GM18867 (cell line): ENCODE data around the gene BABAM2.

ENCODE experiments used
- ATAC-seq: cut with Tn5 transposase; IDR thresholded peaks from one replicate; pipeline ENCODE4 v1.9.1; 2021; ENCODE audit warnings: mild to moderate bottlenecking, moderate library complexity; ENCODE audit not compliant: unreplicated experiment

The BABAM2 gene

DNA sequence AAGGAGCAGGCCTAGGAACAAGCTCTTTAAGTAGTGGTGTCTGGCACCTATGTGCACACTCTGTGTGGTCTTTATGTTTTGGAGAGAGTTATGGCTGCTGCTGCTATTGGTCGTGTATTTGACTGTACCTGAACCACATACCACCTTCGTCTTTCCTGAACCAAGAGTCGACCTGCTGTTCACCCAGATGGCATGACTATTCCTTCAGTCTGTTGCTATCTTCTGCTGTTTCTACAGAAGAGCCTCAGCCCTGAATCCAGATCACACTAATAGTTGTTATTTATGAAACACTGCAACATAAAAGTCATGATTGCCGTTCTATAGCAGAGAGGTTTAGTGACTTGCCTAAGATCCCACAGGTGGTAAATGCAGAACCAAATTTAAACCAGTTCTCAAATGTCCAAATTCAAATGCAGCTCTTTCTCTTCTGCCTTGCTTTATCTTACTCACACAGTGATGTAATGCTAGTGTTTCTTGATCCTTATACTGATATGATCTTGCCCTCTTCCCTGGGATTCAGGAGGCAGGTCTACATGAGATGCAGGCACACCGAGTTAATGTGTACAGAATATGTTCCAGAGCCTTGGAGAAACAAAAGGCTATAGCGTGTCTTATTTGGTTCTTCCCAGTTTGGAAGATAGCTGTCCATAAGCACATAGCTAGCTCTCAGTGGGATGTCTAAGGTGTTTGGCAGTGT is 380.1 kb downstream of the BABAM2 start:
- no peak for ATAC-seq

- ATAC-seq = no peak
Measured at GRCh38 chr2:28271231-28271918, 380.8 kb downstream of the BABAM2 start.

DNA sequence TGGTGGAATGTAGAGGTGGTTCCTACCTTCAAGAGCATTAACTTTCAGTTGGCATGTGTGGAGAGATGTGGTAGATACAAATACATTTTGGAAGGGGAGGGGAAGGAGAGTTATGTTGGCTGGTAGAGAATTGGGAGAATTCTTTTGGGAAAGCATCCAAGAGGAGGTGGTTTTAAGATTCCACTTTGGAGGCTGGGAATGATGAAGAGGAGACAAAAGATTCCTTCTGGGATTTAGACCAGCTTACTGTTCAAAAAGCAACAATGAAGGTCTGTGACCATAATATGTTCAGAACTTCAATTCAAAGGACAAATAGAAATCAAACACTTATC is 381.4 kb downstream of the BABAM2 start:
- no peak for ATAC-seq

- no peak for ATAC-seq
Measured at GRCh38 chr2:28273751-28274150, 383.2 kb downstream of the BABAM2 start.

DNA sequence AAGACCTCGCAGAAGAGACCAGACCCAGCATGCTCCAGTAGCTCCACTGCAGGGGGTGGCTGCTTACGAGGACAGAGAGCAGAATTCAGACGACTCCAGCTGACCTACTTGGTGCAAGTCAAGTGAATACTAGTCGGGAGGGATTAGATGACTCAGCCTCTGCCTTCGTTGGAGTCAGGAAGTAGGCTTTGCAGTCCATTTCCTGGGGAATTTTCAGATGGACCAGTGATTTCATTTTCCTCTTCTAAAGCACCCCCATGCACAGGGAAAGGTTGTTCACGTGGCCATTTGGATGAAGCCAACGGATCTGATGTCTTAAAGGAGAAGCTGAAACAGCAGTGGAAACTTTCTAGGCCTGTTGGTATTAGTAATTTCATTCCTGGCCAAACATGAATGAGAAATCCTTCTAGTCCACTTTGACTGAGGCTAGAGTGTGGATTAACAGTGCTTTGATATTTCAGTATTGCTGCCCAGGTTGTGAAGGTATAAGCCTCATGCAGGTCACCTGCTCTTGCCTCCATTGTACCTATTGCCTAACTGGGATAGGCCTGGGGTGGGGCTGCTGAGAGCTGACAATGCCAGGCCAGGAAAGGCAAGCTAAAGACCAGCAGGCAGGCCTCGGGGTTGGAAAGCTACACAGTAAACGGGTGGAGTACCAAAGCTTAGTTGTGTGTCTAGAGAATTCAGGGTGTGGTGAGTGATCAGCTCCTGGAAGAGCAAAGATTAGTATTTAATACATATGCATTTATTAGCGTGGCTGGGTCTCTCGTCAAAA is 384.6 kb downstream of the BABAM2 start:
- no peak for ATAC-seq

DNA sequence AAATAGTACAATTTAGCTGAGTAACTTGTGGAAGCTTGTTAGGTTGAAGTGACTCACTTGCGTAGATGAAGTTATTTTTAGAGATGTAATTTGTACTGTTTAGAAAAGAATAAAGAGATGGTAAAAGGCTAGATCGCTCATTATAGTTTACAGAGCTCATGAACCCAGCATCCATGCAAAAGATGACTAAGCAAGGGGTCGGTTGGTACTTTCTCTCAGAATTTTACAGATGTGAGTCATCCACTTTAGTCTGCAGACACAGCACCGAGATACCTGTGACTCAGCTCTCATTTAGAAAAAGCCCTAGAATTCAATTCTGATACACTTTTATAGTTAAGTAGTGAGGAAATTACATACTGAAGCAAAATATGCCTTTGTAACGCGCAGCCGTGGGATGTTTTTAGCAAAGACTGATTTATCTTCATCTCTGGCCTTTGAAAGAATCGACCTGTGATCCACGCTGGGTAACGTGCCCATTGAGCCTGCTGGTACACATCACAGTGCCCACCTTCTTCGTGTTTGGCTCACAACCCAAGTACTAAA is 385.6 kb downstream of the BABAM2 start:
- no peak for ATAC-seq

DNA sequence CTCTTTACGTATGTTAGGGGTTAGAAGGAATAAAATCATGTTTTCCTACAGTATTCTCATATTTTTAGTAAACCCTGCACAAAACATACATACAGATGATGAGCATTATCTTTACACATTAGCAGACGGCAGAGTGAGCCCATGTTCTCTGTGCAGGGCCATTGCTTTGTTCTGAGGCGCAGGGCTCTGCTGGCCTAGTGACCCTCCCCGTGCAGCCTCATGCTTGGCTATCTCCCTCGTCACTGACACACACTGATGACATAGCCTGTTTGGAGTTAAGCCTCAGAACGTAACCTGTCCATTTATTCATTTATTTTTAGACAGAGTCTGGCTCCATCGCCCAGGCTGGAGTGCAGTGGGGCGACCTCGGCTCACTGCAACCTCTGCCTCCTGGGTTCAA is 386.3 kb downstream of the BABAM2 start:
- ATAC-seq = no peak

DNA sequence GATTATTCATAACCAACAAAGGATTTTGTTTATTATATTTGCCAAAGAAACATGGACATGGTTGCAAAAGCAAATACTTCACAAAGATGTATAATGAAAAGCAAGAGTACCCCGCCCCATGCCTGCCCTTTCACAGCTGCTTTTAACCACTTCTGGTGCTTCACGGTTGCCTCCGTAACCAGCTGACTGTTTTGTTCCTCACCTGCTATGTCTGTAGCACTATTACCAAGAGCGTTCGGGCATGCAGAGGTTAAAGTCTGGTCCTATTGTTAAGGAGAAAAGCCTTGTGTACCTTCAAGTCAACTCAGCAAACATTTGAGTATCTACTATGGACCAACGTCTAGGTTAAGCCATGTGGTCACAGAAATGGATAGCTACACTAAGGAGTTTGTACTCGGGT is 386.9 kb downstream of the BABAM2 start:
- ATAC-seq = no peak

DNA sequence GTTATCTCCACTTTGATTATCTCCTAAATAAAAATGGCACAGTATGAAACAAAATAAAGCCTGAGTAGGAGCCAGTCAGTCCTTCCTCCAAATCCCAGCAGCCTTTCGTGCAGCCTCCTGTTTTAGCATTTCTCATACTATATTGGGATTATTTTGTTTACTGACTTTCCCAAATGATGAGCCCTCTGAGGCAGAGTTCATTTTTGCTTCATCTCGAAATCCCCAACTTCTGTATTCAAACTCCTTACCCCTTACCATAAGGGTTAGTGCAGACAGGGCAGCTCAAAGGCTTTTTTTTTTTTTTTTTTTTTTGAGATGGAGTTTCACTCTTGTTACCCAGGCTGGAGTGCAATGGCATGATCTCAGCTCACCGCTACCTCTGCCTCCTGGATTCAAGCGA is 388.8 kb downstream of the BABAM2 start:
- no peak for ATAC-seq

GRCh38 chr2:28280619-28281018 is 390.1 kb downstream of the BABAM2 start:
- no peak for ATAC-seq

- ATAC-seq = no peak
Measured at GRCh38 chr2:28281739-28282138, 391.2 kb downstream of the BABAM2 start.

DNA sequence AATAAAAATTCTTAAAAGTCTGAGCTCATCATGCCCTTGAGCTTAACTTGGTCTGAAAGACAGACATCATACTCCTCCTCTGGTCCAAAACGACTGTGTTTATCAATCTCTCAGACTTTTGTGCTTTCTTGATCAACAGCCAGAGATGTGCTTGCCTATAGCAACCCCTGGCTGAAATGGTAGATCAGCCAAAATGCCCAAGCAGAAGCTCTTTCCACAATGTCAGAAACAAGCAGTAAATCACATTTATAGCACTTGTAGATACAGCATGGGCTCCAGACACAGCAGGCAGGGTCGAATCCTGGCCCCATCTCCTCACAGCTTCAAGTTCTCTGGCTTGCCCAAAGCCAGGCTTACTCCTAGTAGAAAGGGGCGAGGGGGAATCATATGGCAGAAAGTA is 391.7 kb downstream of the BABAM2 start:
- ATAC-seq = no peak

DNA sequence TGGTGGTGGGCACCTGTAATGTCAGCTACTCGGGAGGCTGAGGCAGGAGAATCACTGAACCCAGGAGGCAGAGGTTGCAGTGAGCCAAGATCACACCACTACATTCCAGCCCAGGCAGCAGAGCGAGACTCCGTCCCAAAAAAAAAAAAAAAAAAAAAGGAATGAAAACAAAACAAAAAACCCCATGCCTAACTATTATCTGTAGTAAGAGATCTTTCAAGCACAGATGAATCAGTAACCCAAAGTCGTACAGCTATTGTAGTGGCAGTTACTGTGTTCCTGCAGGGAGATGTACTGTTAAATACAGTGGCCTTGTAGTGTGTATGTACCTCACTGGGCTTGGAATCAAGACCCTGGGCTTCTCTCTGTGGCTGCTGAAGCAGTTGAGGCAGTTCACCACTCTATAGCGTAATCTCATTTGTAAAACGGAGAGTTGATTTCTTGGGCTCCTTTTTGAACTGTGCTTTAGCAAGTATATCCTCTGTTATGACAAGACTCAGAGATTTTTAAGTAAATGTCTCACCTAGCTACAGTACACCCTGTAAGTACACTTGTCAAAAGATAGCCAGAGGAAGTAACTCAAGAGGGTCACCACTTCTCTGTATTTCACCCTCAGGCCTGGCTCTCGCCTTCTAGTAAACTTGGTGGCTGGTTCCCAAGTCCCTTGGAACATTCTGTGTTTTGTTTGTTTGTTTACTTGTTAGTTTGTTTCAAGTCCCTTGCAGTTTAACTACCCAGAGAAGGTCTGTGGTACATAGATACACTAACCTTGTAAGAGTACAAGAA is 392.5 kb downstream of the BABAM2 start:
- ATAC-seq = no peak

DNA sequence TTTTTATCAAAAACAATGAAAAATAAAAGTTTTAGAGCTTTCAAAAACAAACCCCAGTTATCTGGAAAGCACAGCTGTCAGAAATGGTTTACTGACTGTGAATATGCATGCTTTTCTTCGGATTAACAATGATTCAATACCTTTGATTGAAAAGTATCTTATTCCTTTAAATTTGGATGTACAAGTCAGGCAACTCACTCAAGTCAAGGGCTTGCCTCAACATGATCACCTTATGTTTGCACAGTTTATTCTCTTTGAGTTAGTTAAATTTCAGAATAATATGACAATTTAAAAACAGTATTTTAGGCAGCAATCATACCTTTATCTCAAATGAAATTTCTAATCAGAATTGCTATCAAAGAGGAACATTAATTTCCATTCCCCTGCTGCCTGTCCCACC is 393.3 kb downstream of the BABAM2 start:
- no peak for ATAC-seq

- no peak for ATAC-seq
Measured at GRCh38 chr2:28286678-28287077, 396.1 kb downstream of the BABAM2 start.

- no peak for ATAC-seq
Measured at GRCh38 chr2:28287256-28287915, 396.9 kb downstream of the BABAM2 start.

GRCh38 chr2:28288620-28289019 is 398.1 kb downstream of the BABAM2 start:
- ATAC-seq = no peak

- ATAC-seq = no peak
Measured at GRCh38 chr2:28291811-28292440, 401.4 kb downstream of the BABAM2 start.

DNA sequence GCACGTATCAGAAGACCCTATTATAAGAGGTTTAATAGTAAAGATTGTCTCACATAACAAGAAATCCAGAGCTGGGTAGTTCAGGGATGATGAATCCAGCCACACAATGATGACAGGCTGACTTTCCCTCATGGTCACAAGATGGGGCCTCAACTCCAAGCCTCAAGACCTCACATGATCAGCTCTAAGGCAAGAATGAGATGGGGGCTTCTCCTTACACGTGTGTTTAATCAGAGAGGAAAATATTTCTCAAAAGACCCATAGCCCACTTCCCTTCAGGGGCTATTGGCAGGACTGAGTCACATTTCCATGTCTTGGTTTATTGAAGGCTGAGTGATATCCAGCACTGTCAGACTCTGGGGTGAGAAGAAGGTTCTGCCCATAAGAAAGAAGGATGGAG is 402.0 kb downstream of the BABAM2 start:
- ATAC-seq = no peak

DNA sequence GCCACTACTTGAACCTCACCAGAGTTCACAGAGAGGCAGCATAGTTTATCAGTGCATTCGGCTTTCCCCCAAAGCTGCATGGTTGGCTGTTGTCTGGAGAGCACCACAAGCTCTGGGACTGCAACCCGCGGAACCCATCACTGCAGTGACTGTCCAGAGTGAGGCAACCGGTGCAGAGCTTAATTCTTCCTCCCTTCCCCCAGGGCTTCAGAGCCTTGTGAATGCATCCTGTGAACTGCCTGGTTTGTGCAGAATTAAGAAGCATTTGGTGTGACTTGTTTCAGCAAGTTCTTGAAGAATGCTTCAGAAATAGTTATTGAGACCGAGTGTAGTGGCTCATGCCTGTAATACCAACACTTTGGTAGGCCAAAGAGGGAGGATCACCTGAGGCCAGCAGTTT is 402.9 kb downstream of the BABAM2 start:
- ATAC-seq = no peak
